GM10248 (cell line): ENCODE data around the gene ARHGAP26.
A peak's percentile ranks its signal among the peaks of the same experiment; 100 is the strongest.

Source experiments
- CTCF ChIA-PET: fragments of 300-600 bp; sonication (Branson Sonifier 250); formaldehyde crosslinking; extraction: SDS; loops from one replicate; lab custom pipeline; 2021; ENCODE audit warnings: antibody characterized with exemption; lab: Yijun Ruan, JAX
- POLR2A ChIA-PET: fragments of 350-650 bp; sonication (Branson Sonifier 250); formaldehyde crosslinking; extraction: SDS; loops from one replicate; lab custom pipeline; 2020; ENCODE audit warnings: antibody characterized with exemption; lab: Yijun Ruan, JAX
- DNase-seq: peaks from one replicate; pipeline ENCODE4 v3.0.0; 2012; ENCODE audit errors: extremely low spot score
- CTCF ChIP-seq: IDR thresholded peaks from 2 replicates; pipeline ENCODE4 v1.5.1; 2012; ENCODE audit warnings: mild to moderate bottlenecking, low read depth; ENCODE audit errors: extremely low read depth, missing control alignments, control extremely low read depth

The ARHGAP26 gene

GRCh38 chr5:143231973-143232812 is 462.0 kb downstream of the ARHGAP26 start:
- peak; percentile 40 for DNase-seq
- ChIA-PET POLR2A (no interaction called here), CTCF (interaction anchor here (0.7 to 3.8 kb wide), 6 partner anchors 8 to 88 kb away, joined by 3 to 26 read pairs (median 3); no protein-coding TSS in a partner anchor)
- no peak for TF ChIP-seq CTCF

DNA sequence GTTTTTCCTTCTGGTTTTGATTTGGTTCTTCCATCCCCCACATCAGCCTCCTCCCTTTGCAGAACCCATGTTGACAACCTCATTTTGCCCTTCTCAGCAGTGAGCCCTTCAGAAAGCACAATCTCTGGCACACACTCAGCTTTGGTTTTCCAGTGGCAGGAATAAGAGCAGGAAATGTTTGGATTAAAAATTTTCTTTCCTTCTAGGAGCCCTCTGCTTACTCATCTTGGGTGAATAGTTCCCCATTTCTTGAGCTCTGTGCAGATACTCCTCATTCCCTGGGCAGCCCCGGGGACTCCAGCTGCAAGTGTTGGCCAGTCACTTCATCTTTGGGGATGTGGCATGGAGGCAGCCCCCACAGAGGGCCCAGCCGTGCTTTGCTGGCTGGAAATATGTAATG is 462.9 kb downstream of the ARHGAP26 start:
- no peak for TF ChIP-seq CTCF
- no peak for DNase-seq
- POLR2A ChIA-PET, result no interaction called here
- CTCF ChIA-PET, result interaction anchor here (3.8 kb wide), 1 partner anchor 16 kb away, joined by 26 read pairs; no protein-coding TSS in a partner anchor

- CTCF ChIA-PET, result interaction anchor here (1.0 to 3.8 kb wide), 3 partner anchors 13 to 15 kb away, joined by 3 to 26 read pairs (median 3); no protein-coding TSS in a partner anchor
- DNase-seq, result no peak
- POLR2A ChIA-PET, result no interaction called here
- TF ChIP-seq CTCF, result no peak
Measured at GRCh38 chr5:143234162-143234842, 464.1 kb downstream of the ARHGAP26 start.

DNA sequence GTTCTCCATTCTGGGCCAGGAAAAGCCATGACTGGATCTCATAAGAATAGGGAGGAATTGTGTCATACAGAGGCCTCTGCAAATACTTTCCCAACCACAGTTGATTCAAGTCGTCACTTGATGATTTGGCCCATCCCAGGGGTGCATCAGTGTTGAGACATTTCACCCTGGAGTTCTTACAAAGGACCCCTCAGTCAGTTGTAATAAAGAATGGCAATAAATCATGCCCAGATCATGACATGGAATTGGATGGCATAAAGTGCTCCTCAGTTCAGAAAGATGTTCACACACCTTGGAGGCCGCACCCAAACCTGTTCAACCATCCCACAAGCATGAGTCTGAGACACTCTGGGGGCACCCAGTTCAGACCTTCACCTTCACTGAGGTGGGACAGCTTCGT is 465.2 kb downstream of the ARHGAP26 start:
- ChIA-PET POLR2A (no interaction called here), CTCF (interaction anchor here (1.2 to 3.8 kb wide), 3 partner anchors 13 to 24 kb away, joined by 3 to 26 read pairs (median 3); no protein-coding TSS in a partner anchor)
- DNase-seq, result no peak

DNA sequence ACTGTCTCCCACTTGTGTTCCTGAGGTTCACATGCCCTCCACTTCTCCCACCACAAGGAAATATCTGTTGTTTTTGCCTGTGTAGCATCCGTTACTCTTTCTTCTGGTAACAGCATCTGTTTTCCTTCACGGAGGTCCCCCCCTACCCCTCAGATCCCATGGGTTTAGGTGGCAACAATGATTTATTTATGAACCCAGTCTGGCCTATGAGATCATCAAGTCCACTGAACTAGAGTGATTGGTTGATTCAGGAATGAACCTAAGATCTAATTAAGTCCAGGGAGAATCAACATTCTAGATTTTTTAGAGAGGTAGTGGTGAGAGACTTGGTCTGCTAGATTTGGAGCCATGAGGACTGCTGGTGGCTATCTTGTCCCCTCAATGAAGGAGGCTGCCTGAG is 466.5 kb downstream of the ARHGAP26 start:
- no peak for TF ChIP-seq CTCF
- no peak for DNase-seq
- ChIA-PET CTCF (no interaction called here), POLR2A (no interaction called here)

More for the DNA sequence above, 465.2 kb downstream of the ARHGAP26 start:
- TF ChIP-seq CTCF, result no peak

DNA sequence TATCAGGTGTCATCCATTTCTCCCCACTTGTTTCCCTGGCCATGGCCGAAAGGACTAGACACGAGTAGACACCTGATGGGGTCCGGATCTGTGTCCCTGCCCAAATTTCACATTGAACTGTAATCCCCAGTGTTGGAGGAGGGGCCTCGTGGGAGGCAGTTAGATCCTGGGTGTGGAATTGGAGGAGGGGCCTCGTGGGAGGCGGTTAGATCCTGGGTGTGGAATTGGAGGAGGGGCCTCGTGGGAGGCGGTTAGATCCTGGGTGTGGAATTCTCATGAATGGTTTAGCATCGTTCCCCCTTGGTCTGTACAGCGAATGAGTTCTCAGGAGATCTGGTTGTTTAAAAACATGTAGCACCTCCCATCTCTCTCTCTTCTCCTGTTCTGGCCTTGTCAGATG is 467.5 kb downstream of the ARHGAP26 start:
- POLR2A ChIA-PET, result no interaction called here
- CTCF ChIA-PET, result no interaction called here
- TF ChIP-seq CTCF, result no peak
- no peak for DNase-seq
